Melanocyte of skin (primary cell): ENCODE data around the gene GBE1. TPM values are rescaled to one million over a fixed set of nuclear protein-coding genes. Genes with fewer than 3 reads are reported as not detected.

Experiments used
- small RNA-seq, 2 donors: library from RNA; depleted of rRNA; stranded (forward); fragments of <200 nt; gene quantifications; one replicate each; pipeline ENCODE3, GENCODE V24; 2012
- total RNA-seq, 2 donors: library from RNA; depleted of rRNA; stranded (reverse); fragments of >200 nt; gene quantifications; 2 replicates each; pipeline ENCODE4 v1.2.3, GENCODE V29; 2012

The GBE1 gene
- 10 to 100 TPM; 17.6 to 39.3 TPM for total RNA-seq

GRCh38 chr3:81760924-81761903 is at the start of gene GBE1:
GBE1 (minus strand) TSS chr3:81761645; CDS start chr3:81761517, 128 bp downstream.

Small RNA genes lying within 50 kb of the gene (small RNA-seq; reads per million reads assigned to genes)
- 0 reads per million in 2 donors for gene AC017015.1
- gene RNU2-28P: 1.3 to 3.3 reads per million in 2 donors
